GM10847 (cell line): Measurements from ENCODE around the gene CLCN4.

Source experiments
- POLR2A ChIP-seq: IDR thresholded peaks from 2 replicates; pipeline ENCODE4 v1.6.1; 2011; ENCODE audit not compliant: insufficient read length; ENCODE audit errors: extremely low read depth

The CLCN4 gene

GRCh38 chrX:10233696-10234095 is 76.9 kb downstream of the CLCN4 start:
- no peak for TF ChIP-seq POLR2A

GRCh38 chrX:10235851-10236250 is 79.1 kb downstream of the CLCN4 start:
- no peak for TF ChIP-seq POLR2A

GRCh38 chrX:10237241-10237640 is 80.5 kb downstream of the CLCN4 start:
- TF ChIP-seq POLR2A = no peak

- no peak for TF ChIP-seq POLR2A
Measured at GRCh38 chrX:10239611-10240064, 82.9 kb downstream of the CLCN4 start.

- no peak for TF ChIP-seq POLR2A
Measured at GRCh38 chrX:10240918-10241317, 84.1 kb downstream of the CLCN4 start.

GRCh38 chrX:10242026-10242425 is 85.3 kb downstream of the CLCN4 start:
- no peak for TF ChIP-seq POLR2A

GRCh38 chrX:10243106-10243505 is 86.3 kb downstream of the CLCN4 start:
- no peak for TF ChIP-seq POLR2A

GRCh38 chrX:10244915-10245622 is 88.3 kb downstream of the CLCN4 start:
- no peak for TF ChIP-seq POLR2A

- TF ChIP-seq POLR2A = no peak
Measured at GRCh38 chrX:10245886-10246285, 89.1 kb downstream of the CLCN4 start.

- no peak for TF ChIP-seq POLR2A
Measured at GRCh38 chrX:10246297-10246696, 89.5 kb downstream of the CLCN4 start.

GRCh38 chrX:10246846-10247245 is 90.1 kb downstream of the CLCN4 start:
- no peak for TF ChIP-seq POLR2A

GRCh38 chrX:10254739-10255138 is 98.0 kb downstream of the CLCN4 start:
- TF ChIP-seq POLR2A = no peak

GRCh38 chrX:10259716-10260115 is 102.9 kb downstream of the CLCN4 start:
- no peak for TF ChIP-seq POLR2A

- no peak for TF ChIP-seq POLR2A
Measured at GRCh38 chrX:10265775-10266174, 109.0 kb downstream of the CLCN4 start.

GRCh38 chrX:10278716-10279115 is 121.9 kb downstream of the CLCN4 start:
- no peak for TF ChIP-seq POLR2A

GRCh38 chrX:10280071-10280470 is 123.3 kb downstream of the CLCN4 start:
- no peak for TF ChIP-seq POLR2A

GRCh38 chrX:10282490-10282889 is 125.7 kb downstream of the CLCN4 start:
- no peak for TF ChIP-seq POLR2A
